PC-9 (cell line): Measurements from ENCODE around the gene ZYG11A. TPM values are rescaled to one million over a fixed set of nuclear protein-coding genes. Genes with fewer than 3 reads are reported as not detected.
A peak's percentile ranks its signal among the peaks of the same experiment; 100 is the strongest.
"Not testable (repeated sequence)": the region's sequence is repeated elsewhere in the genome, so short reads cannot be mapped to it uniquely, and the experiment has no call there.

ENCODE experiments used
- BruUV-seq: library from RNA; stranded (reverse); fragments of 400-500 nt; replicated peaks from 2 replicates; lab custom pipeline; 2021; lab: Mats Ljungman, UMichigan
- CTCF ChIA-PET: fragments of 300-600 bp; sonication (Branson Sonifier 250); formaldehyde crosslinking; loops from one replicate; lab custom pipeline; 2022; ENCODE audit warnings: antibody characterized with exemption; lab: Charles Lee
- POLR2A ChIA-PET: fragments of 300-600 bp; sonication (Branson Sonifier 250); formaldehyde crosslinking; loops from one replicate; lab custom pipeline; 2022; ENCODE audit warnings: antibody characterized with exemption; ENCODE audit not compliant: unreplicated experiment; lab: Charles Lee
- DNase-seq, 2 experiments: peaks; one replicate each; pipeline versions ENCODE4 v3.0.0 to v3.0.0-alpha.2; 2015 to 2022; ENCODE audit warnings: mixed read lengths in 1 of 2
- H2AFZ ChIP-seq: fragments of 200-600 bp; sonication (generic); 2 replicates; pipeline ENCODE4 v1.8.1; 2017; ENCODE audit warnings: antibody characterized with exemption
- H3F3A ChIP-seq: fragments of 200-600 bp; sonication (generic); 2 replicates; pipeline ENCODE4 v1.8.1; 2017; ENCODE audit warnings: antibody characterized with exemption, mild to moderate bottlenecking, low read depth; ENCODE audit not compliant: insufficient read depth
- H3K27ac ChIP-seq: fragments of 200-600 bp; sonication (generic); 2 replicates; pipeline ENCODE4 v1.6.1; 2016; ENCODE audit warnings: mixed run types
- H3K27me3 ChIP-seq: fragments of 200-600 bp; sonication (generic); 2 replicates; pipeline ENCODE4 v1.6.1; 2016; ENCODE audit warnings: low read depth, mixed run types; ENCODE audit not compliant: insufficient read depth
- H3K36me3 ChIP-seq: fragments of 200-600 bp; sonication (generic); 2 replicates; pipeline ENCODE4 v1.6.1; 2016; ENCODE audit warnings: low read depth, mixed run types
- H3K4me1 ChIP-seq: fragments of 200-600 bp; sonication (generic); replicated peaks from 2 replicates; pipeline ENCODE4 v1.6.1; 2016; ENCODE audit warnings: mixed run types; ENCODE audit not compliant: insufficient read depth
- H3K4me2 ChIP-seq: fragments of 200-600 bp; sonication (generic); 2 replicates; pipeline ENCODE4 v1.6.1; 2017; ENCODE audit warnings: mixed run types
- H3K4me3 ChIP-seq: fragments of 200-600 bp; sonication (generic); 2 replicates; pipeline ENCODE4 v1.6.1; 2016; ENCODE audit warnings: mixed run types
- H3K79me2 ChIP-seq: fragments of 200-600 bp; sonication (generic); 2 replicates; pipeline ENCODE4 v1.6.1; 2017; ENCODE audit warnings: low read depth, mixed run types
- H3K9me2 ChIP-seq: fragments of 200-600 bp; sonication (generic); 2 replicates; pipeline ENCODE4 v1.8.1; 2017; ENCODE audit warnings: mild to moderate bottlenecking; ENCODE audit not compliant: insufficient read depth
- H3K9me3 ChIP-seq: fragments of 200-600 bp; sonication (generic); 2 replicates; pipeline ENCODE4 v1.8.1; 2016; ENCODE audit warnings: low read depth; ENCODE audit not compliant: insufficient read depth
- H4K20me1 ChIP-seq: fragments of 200-600 bp; sonication (generic); 2 replicates; pipeline ENCODE4 v1.8.1; 2017; ENCODE audit not compliant: insufficient read depth
- CTCF ChIP-seq: fragments of 200-600 bp; sonication (generic); conservative IDR thresholded peaks from 2 replicates; pipeline ENCODE4 v1.6.1; 2017; ENCODE audit warnings: mixed run types, antibody characterized with exemption, mild to moderate bottlenecking, moderate library complexity
- EZH2 ChIP-seq: fragments of 200-600 bp; sonication (generic); IDR thresholded peaks from 2 replicates; pipeline ENCODE4 v1.8.0; 2017; ENCODE audit warnings: antibody characterized with exemption, low read depth
- intact Hi-C: fragments of 100-400 bp; cut with micrococcal nuclease; formaldehyde crosslinking; loops from one replicate; pipeline ENCODE4 v1.10.0; 2022; ENCODE audit not compliant: unreplicated experiment
- total RNA-seq: library from RNA; stranded (reverse); gene quantifications from 2 replicates; pipeline ENCODE4 v1.2.3, GENCODE V29; 2021

ZYG11A gene
- total RNA-seq, 1 experiment from 2014 or later, result 11.5 TPM

GRCh38 chr1:52798331-52798730 lies 44.2 kb upstream of the ZYG11A start:
- POLR2A ChIA-PET, result no interaction called here
- BruUV-seq, result no TSS peak
- Histone ChIP-seq H3K79me2 (no peaks in the 10 kb centered on the region), H3K9me3 (no peaks in the 10 kb centered on the region), H3F3A (no peaks in the 10 kb centered on the region), H4K20me1 (no peaks in the 10 kb centered on the region; the same call in 1 of the 2 replicates), H3K4me1 (no peaks in the 10 kb centered on the region), H3K4me3 (no peak overlapping the region), H3K27me3 (no peaks in the 10 kb centered on the region), H2AFZ (no peak overlapping the region), H3K27ac (no peak overlapping the region), H3K4me2 (no peak overlapping the region), H3K36me3 (0 out of 2 replicates have a peak, but pooled peaks cover 4% of the 10 kb centered on the region), H3K9me2 (no peaks in the 10 kb centered on the region)
- CTCF ChIA-PET, result no interaction called here
- intact Hi-C loops, result no loop called here
- no peak for DNase-seq
- TF ChIP-seq CTCF (no peak), EZH2 (no peak)

DNA sequence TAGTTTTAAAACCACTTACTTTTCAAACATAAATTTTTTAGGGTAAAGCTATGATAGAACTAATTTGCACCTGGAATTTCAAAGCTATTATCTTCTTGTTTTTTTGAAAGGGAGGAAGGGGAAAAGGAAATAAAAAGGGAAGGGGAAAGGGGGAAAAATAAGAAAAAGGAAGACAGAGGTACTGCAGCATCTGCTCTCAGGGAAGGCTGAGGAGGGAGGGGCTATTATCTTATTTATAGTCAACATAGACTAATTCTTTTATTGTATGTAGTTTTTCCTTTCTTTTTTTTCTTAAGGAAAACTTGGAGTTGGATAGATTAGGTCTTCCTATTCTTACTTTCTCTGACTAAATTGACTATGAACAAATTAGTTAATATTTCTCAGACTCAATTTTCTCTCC lies 41.5 kb upstream of the ZYG11A start:
- BruUV-seq, result no TSS peak
- DNase-seq, result no peak

GRCh38 chr1:52804083-52804482 lies 38.5 kb upstream of the ZYG11A start:
- H3K9me2 ChIP-seq, H3K9me3 ChIP-seq, H3K36me3 ChIP-seq, H3K4me2 ChIP-seq, H3F3A ChIP-seq, H3K27ac ChIP-seq, BruUV-seq, CTCF ChIA-PET, H3K4me1 ChIP-seq, H3K27me3 ChIP-seq, H2AFZ ChIP-seq, POLR2A ChIA-PET, intact Hi-C loops, H3K4me3 ChIP-seq, H3K79me2 ChIP-seq, DNase-seq, H4K20me1 ChIP-seq: not testable (repeated sequence)

More for the DNA sequence above, 41.5 kb upstream of the ZYG11A start:
- intact Hi-C loops, result no loop called here
- Histone ChIP-seq H3K9me2 (no peaks in the 10 kb centered on the region), H3K4me1 (no peaks in the 10 kb centered on the region), H3K27ac (no peak overlapping the region), H3F3A (no peaks in the 10 kb centered on the region), H3K27me3 (no peaks in the 10 kb centered on the region), H3K4me3 (no peak overlapping the region), H3K79me2 (no peaks in the 10 kb centered on the region), H3K9me3 (no peaks in the 10 kb centered on the region), H3K36me3 (0 out of 2 replicates have a peak, but pooled peaks cover 4% of the 10 kb centered on the region), H4K20me1 (no peaks in the 10 kb centered on the region; the same call in 1 of the 2 replicates), H2AFZ (no peak overlapping the region), H3K4me2 (no peak overlapping the region)
- CTCF ChIA-PET, result interaction anchor here (0.5 to 1.1 kb wide), 2 partner anchors 105 to 121 kb away, joined by 3 to 6 read pairs; partner anchors contain the start of gene ECHDC2
- TF ChIP-seq CTCF (no peak), EZH2 (no peak)
- POLR2A ChIA-PET, result interaction anchor here (0.6 kb wide), 1 partner anchor 35 kb away, joined by 19 read pairs; no protein-coding TSS in a partner anchor

- Histone ChIP-seq H2AFZ (no peak overlapping the region), H3K27ac (0 out of 2 replicates have a peak overlapping the region, but pooled peaks have one; percentile 18), H3F3A (peaks cover 7% of the 10 kb centered on the region), H3K4me2 (no peak overlapping the region), H3K4me3 (no peak overlapping the region), H3K36me3 (peaks cover 3% of the 10 kb centered on the region; the same call in 1 of the 2 replicates), H4K20me1 (no peaks in the 10 kb centered on the region), H3K4me1 (peaks cover 10% of the 10 kb centered on the region; the same call in 1 of the 2 replicates), H3K9me2 (no peaks in the 10 kb centered on the region), H3K79me2 (no peaks in the 10 kb centered on the region), H3K9me3 (no peaks in the 10 kb centered on the region), H3K27me3 (no peaks in the 10 kb centered on the region)
- BruUV-seq, result no TSS peak
- CTCF ChIA-PET, result no interaction called here
- TF ChIP-seq EZH2, result no peak
- TF ChIP-seq CTCF, result no peak
- intact Hi-C loops, result no loop called here
- POLR2A ChIA-PET, result no interaction called here
- peak; percentile 7 to 70 for DNase-seq
Measured at GRCh38 chr1:52814465-52814864, 28.1 kb upstream of the ZYG11A start.

DNA sequence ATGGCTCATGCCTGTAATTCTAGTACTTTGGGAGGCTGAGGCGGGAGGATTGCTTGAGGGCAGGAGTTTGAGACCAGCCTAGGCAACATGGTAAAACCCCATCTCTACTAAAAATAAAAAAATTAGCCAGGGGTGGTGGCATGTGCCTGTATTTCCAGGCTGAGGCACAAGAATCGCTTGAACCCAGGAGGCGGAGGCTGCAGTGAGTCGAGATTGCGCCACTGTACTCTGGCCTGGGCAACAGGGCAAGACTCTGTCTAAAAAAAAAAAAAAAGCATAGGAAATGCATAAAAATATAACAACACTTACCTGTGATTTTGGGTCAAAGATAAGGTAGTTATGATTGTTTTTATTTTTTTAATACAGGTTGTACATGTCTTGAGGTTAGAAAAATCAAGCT lies 21.7 kb upstream of the ZYG11A start:
- BruUV-seq, H3K27me3 ChIP-seq, intact Hi-C loops, H3K4me3 ChIP-seq, CTCF ChIA-PET, H3K4me2 ChIP-seq, H3K79me2 ChIP-seq, H3K4me1 ChIP-seq, H3K9me2 ChIP-seq, DNase-seq, H3K9me3 ChIP-seq, POLR2A ChIA-PET, H3F3A ChIP-seq, H3K36me3 ChIP-seq, H3K27ac ChIP-seq, H2AFZ ChIP-seq, H4K20me1 ChIP-seq: not testable (repeated sequence)
